ENCODE measurements around the gene PET117.
"Not testable (repeated sequence)": the region's sequence is repeated elsewhere in the genome, so short reads cannot be mapped to it uniquely, and the experiment has no call there.

DNA sequence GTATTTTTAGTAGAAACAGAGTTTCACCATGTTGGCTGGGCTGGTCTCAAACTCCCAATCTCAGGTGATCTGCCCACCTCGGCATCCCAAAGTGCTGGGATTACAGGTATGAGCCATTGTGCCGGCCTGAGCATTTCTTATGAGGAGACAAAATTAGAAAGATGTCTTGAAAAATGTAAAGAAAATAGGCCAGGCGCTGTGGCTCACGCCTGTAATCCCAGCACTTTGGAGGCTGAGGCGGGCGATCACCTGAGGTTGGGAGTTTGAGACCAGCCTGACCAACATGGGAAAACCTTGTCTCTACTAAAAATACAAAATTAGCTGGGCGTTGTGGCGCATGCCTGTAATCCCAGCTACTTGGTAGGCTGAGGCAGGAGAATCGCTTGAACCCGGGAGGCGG lies 37.1 kb upstream of the PET117 start:
- TF ChIP-seq, protein P1, sequence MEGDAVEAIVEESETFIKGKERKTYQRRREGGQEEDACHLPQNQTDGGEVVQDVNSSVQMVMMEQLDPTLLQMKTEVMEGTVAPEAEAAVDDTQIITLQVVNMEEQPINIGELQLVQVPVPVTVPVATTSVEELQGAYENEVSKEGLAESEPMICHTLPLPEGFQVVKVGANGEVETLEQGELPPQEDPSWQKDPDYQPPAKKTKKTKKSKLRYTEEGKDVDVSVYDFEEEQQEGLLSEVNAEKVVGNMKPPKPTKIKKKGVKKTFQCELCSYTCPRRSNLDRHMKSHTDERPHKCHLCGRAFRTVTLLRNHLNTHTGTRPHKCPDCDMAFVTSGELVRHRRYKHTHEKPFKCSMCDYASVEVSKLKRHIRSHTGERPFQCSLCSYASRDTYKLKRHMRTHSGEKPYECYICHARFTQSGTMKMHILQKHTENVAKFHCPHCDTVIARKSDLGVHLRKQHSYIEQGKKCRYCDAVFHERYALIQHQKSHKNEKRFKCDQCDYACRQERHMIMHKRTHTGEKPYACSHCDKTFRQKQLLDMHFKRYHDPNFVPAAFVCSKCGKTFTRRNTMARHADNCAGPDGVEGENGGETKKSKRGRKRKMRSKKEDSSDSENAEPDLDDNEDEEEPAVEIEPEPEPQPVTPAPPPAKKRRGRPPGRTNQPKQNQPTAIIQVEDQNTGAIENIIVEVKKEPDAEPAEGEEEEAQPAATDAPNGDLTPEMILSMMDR (IDR thresholded peaks at IDR 0.05; ENCODE audit: extremely low read depth in 1 of 2, insufficient read depth in 1 of 2, low read depth in 1 of 2, low read length in 2 of 2) = not testable (repeated sequence)
- TF ChIP-seq POLR2AphosphoS5 (IDR thresholded peaks at IDR 0.05; ENCODE audit: insufficient read depth, low read depth, low read length); POLR2A (IDR thresholded peaks at IDR 0.05; ENCODE audit: low read depth, low read length); EZH2 (IDR thresholded peaks at IDR 0.05; ENCODE audit: borderline replicate concordance, low read depth, low read length, severe bottlenecking); MYC (IDR thresholded peaks at IDR 0.05; ENCODE audit: low read depth, low read length); JUN (IDR thresholded peaks at IDR 0.05; ENCODE audit: borderline replicate concordance, insufficient read depth, insufficient read length, low read depth): not testable (repeated sequence)
- TF ChIP-seq, protein P2, sequence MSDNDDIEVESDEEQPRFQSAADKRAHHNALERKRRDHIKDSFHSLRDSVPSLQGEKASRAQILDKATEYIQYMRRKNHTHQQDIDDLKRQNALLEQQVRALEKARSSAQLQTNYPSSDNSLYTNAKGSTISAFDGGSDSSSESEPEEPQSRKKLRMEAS (IDR thresholded peaks at IDR 0.05; ENCODE audit: insufficient read depth, insufficient read length) = not testable (repeated sequence)

Data from endothelial cell of umbilical vein (primary cell).